Measurements from ENCODE around the gene GSN.

DNA sequence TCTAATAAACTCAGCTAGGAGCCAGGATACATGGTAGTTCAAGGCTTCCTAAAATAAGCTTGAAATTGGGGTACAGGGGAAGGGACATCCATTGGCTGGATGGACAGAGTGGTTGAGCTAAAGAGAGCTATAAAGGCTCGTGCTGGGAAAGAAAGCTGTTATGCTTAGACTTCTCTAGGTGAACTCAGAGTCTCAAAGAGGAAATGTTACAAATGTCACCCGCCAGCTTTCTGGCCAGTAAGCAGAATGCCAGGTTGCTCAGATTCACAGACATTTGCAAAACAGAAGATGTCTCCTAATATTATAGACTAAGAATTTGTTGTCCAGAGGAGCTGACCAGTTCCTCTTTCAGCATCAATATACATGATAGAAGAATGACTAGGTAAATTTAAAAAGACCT lies 71.5 kb downstream of the GSN start:
- TF ChIP-seq, protein P1, sequence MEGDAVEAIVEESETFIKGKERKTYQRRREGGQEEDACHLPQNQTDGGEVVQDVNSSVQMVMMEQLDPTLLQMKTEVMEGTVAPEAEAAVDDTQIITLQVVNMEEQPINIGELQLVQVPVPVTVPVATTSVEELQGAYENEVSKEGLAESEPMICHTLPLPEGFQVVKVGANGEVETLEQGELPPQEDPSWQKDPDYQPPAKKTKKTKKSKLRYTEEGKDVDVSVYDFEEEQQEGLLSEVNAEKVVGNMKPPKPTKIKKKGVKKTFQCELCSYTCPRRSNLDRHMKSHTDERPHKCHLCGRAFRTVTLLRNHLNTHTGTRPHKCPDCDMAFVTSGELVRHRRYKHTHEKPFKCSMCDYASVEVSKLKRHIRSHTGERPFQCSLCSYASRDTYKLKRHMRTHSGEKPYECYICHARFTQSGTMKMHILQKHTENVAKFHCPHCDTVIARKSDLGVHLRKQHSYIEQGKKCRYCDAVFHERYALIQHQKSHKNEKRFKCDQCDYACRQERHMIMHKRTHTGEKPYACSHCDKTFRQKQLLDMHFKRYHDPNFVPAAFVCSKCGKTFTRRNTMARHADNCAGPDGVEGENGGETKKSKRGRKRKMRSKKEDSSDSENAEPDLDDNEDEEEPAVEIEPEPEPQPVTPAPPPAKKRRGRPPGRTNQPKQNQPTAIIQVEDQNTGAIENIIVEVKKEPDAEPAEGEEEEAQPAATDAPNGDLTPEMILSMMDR (IDR thresholded peaks at IDR 0.05), result no peak
- TF ChIP-seq POLR2AphosphoS5 (IDR thresholded peaks at IDR 0.05) (no peak), POLR2A (IDR thresholded peaks at IDR 0.05) (no peak), EP300 (IDR thresholded peaks at IDR 0.05; ENCODE audit: low read depth) (no peak)

All from transverse colon (tissue), 4 donors.